HG03565 (cell line): Measurements from ENCODE around the gene GABRD.

ENCODE experiments used
- ATAC-seq: cut with Tn5 transposase; IDR thresholded peaks from one replicate; pipeline ENCODE4 v1.9.1; 2021; ENCODE audit warnings: mild to moderate bottlenecking, moderate library complexity; ENCODE audit not compliant: unreplicated experiment

GABRD gene

DNA sequence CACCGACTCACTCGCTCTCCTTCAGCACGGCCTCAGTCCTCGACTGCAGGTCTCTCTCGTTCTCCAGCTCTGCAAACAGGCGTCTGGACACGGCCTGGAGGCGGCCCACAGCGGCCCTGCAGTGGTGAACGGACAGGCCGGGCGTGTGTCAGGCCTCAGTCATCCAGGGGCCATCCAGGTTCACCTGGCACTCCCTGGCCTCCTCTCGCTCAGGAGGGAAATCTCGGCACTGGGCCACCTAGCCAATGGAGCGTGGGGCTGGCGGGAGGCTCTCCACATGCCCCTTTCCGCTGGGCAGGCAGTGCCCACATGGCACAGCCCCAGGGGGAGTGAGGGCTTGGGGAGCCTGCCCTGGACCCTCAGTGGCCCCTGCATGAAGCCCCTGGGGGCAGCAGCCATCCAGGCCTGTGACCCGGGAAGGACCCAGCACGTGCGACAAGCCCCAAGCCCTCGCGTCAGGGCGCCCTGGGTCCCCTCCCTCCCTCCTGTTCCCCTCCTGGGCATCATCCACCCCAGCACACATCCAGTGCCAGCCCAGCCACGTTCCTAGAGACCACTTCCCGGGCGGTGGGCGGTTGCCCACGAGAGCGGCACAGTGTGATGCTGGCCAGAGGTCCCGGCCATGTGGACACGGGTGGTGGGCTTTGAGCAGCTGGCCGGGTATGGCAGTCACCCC, 33.6 kb upstream of the GABRD start:
- ATAC-seq, result no peak

- ATAC-seq, result no peak
Observed at GRCh38 chr1:1986451-1987141, 32.5 kb upstream of the GABRD start.

DNA sequence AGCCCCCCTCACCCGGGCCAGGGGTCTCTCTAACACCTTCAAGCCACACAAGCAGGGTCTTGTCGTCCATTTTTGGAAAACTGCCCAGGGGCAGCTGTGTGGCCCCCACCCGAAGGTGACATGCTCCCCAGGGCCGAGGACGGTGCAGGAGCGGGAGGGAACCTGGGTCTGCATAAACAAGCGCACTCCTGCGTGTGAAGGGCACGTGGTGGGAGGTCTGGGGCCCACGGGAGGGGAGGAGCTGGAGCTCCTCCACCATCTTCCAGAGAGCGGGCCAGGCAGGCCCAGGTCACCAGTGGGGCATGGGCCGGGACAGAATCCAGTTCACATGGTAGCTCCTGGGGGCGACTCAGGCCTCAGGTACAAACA, 32.0 kb upstream of the GABRD start:
- no peak for ATAC-seq

- ATAC-seq, result no peak
Observed at GRCh38 chr1:1988061-1988945, 30.8 kb upstream of the GABRD start.

DNA sequence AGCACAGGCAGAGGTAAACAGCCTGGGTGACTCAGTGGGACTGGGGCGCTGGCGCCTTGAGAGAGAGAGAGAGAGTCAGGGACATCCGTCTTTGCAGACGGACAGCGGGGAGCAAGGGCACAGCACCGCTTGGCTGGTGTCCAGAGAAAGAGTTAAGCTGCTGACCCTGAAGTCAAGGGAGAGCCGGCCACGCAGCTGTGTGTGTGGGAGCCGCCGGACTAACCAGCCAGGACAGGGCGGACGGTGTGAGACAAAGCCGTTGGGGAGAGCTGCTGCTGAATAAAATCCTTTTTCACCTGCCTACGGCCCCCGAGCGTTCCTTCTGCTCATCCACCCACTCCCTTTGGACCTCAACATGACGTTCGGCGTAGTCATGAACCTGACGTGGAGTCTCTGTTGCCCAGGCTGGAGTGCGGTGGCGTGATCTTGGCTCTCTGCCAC, 30.0 kb upstream of the GABRD start:
- ATAC-seq, result no peak

- no peak for ATAC-seq
Observed at GRCh38 chr1:1989789-1990188, 29.4 kb upstream of the GABRD start.

DNA sequence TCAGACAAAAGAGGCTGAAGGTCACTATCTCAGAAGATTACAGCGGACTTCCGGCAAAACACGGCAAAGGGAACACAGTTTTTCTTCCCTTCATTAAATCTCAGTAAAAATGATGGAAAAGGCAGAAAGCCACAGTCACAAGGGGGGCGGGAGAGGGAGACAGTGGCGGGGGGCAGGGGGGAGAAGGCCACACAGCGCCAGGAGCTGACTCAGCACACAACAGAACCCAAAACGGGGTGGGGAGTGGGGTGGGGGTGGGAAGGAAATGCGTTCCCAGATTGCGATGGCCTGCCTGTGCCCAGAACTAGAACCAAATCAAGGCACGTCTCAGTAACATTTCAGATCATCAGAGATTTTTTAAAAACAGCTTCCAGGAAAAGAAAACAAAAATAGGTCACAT, 28.9 kb upstream of the GABRD start:
- ATAC-seq, result no peak

DNA sequence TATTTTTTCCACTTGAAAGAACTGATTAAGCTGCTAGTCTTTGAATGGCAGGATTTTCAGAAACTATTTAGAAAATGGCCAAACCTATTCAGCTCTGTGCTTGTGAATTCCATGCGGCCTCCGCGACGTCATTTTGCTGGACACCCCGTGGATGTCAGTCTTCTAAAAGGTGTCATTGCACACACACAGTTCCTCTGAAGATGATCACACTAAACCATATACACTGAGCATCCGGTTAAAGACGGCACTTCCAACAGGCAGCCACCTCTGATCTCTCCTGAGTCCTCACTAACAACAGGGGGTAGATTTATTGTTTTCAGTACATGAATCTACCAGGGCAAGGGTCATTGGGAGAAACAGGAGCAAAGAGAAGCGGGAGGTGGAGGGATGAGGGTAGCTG, 24.6 kb upstream of the GABRD start:
- ATAC-seq, result no peak

GRCh38 chr1:1996207-1996651, 22.9 kb upstream of the GABRD start:
- ATAC-seq, result no peak

DNA sequence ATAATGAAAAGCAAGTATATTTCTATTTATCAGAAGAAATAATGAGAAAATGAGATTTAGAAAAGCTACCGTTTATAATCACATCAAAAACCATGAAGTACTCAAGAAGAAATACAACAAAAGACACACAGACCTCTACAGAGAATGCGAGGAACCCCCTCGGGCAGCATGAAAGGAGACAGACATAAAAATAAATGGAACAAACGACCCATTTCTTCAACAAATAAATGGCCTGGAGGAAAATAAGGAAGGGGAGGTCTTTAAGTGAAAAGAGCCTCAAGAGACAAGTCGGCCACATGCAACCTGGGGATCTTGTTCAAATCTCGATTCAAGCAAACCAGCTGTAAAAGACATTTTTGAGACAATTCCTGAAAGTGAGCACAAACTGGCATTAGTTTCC, 21.6 kb upstream of the GABRD start:
- no peak for ATAC-seq

- no peak for ATAC-seq
Observed at GRCh38 chr1:2000432-2000831, 18.7 kb upstream of the GABRD start.

DNA sequence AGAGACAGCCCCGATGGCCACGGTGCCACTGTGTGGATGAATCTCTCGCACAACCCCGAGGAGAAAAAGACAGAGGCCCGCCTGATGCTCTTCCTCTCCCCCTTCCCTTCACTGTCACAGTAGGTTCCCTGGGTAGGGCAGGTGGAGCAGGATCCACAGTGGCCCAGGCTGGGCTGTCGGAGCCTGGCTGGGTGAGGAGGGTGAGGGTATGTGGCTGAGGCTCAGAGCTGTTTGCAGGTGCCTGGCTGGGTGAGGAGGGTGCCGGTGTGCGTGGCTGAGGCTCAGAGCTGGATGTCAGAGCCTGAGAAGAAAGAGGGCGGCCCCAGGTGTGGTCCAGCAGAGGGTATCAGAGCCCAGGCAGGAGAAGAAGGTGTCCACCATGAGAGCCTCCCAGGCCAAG, 18.3 kb upstream of the GABRD start:
- no peak for ATAC-seq

GRCh38 chr1:2001773-2002411, 17.3 kb upstream of the GABRD start:
- ATAC-seq, result no peak

GRCh38 chr1:2003541-2004131, 15.5 kb upstream of the GABRD start, which contains the start of gene CFAP74:
Gene CFAP74, minus strand, starts transcription at chr1:2003786. Its CDS starts 12,830 bp downstream, at chr1:1990956.
- ATAC-seq, result no peak

DNA sequence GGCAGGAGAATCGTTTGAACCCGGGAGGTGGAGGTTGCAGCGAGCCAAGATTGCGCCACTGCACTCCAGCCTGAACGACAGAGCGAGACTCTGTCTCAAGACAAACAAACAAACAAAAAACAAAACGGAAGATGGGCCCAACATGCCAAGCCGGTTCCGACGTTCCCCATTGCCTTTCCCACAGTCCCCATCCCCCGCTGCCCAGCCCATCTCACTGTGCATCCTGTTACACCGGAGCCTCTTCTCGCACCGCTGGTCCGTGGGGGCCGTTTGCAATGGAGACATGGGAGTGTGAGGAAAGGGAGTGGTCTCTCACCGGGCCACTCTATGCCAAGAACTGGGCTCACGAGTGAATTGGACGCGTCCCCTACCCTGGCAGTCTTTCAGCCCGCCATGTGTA, 14.3 kb upstream of the GABRD start:
- no peak for ATAC-seq

DNA sequence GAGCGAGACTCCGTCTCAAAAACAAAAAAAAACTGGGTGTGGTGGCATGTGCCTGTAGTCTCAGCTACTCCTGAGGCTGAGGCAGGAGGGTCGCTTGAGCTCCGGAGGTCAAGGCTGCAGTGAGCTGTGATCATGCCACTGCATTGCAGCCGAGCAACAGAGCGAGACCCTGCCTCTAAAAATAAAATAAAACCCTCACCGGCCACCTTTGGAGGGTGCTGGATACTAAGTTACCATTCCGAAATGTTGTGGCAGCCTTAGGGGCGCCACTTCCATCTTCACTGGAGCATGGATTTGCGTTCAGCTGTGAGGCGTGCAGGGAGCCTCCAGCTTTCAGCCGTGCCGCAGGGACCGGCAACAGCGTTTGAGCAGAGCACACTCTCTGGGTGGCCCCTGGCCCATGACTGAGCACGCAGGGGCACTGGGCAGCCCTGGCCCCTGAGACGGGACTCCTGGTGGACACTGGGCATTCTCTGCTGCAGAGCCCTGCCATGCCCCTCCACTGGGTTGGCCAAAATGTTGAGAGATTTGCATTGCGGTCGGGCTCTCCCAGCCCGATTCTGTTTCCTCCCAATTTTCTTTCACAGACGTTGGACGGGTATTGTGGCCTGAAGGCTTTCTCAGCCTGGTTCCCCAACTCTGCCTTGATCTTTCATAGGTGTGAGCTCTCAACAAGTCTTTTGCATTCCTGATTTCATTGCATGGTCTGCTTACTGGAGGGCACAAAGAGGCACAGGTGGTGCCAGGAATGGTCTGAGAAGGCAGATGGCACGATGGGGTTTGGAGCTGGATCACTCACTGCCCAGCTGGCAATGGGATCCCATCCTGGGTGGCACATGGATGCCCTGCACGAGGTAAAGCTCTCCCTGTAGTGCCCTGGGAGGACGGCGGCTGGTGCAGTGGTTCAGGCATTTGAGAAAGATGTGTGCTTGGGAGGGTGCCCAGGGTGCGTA, 9.8 kb upstream of the GABRD start:
- ATAC-seq, result no peak

DNA sequence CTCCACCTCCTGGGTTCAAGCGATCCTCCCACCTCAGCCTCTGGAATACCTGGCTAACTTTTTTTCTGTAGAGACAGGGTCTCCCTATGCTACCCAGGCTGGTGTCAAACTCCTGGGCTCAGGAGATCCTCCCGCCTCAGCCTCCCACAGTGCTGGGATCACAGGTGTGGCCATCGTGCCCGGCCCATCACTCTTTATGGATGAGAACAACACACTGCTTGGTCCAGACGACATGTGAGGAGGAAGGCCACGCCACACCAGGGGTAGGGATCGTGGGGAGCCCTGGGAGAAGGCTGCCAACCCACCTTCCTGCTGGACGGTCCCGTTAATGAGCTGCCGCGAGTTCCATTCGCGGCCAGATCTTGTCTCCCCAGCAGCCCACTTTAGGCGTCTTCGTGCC, 5.0 kb upstream of the GABRD start:
- ATAC-seq, result no peak

GRCh38 chr1:2014741-2015735, 4.1 kb upstream of the GABRD start:
- ATAC-seq, result no peak
